KMS-11 (cell line): ENCODE measurements around the gene MGAT3.

Experiments used
- H2AFZ ChIP-seq: fragments of 200-600 bp; sonication (generic); 2 replicates; pipeline ENCODE4 v1.6.1; 2016; ENCODE audit warnings: antibody characterized with exemption, mixed run types, low read depth
- H3K27ac ChIP-seq: fragments of 200-600 bp; sonication (generic); 2 replicates; pipeline ENCODE4 v1.6.1; 2016; ENCODE audit warnings: mild to moderate bottlenecking, mixed run types
- H3K27me3 ChIP-seq: fragments of 200-600 bp; sonication (generic); 2 replicates; pipeline ENCODE4 v1.6.1; 2017; ENCODE audit warnings: mild to moderate bottlenecking, low read depth, mixed run types, moderate library complexity; ENCODE audit not compliant: insufficient read depth
- H3K36me3 ChIP-seq: fragments of 200-600 bp; sonication (generic); 2 replicates; pipeline ENCODE4 v1.6.1; 2017; ENCODE audit warnings: mild to moderate bottlenecking, mixed run types; ENCODE audit not compliant: insufficient read depth
- H3K4me1 ChIP-seq: fragments of 200-600 bp; sonication (generic); 2 replicates; pipeline ENCODE4 v1.6.1; 2016; ENCODE audit warnings: mild to moderate bottlenecking, low read depth, mixed run types; ENCODE audit not compliant: poor library complexity, severe bottlenecking
- H3K4me2 ChIP-seq: fragments of 200-600 bp; sonication (generic); 2 replicates; pipeline ENCODE4 v1.7.0; 2016; ENCODE audit warnings: mild to moderate bottlenecking, mixed run types
- H3K4me3 ChIP-seq: fragments of 200-600 bp; sonication (generic); IDR thresholded peaks from 2 replicates; pipeline ENCODE4 v1.6.1; 2017; ENCODE audit warnings: low read depth, low read length, mixed read lengths; ENCODE audit not compliant: insufficient read depth
- H3K79me2 ChIP-seq: fragments of 200-600 bp; sonication (generic); 2 replicates; pipeline ENCODE4 v1.6.1; 2016; ENCODE audit warnings: low read depth, mixed run types; ENCODE audit not compliant: insufficient read depth
- H3K9ac ChIP-seq: fragments of 200-600 bp; sonication (generic); 2 replicates; pipeline ENCODE4 v1.6.1; 2016; ENCODE audit warnings: mild to moderate bottlenecking, mixed run types
- H4K20me1 ChIP-seq: fragments of 200-600 bp; sonication (generic); 2 replicates; pipeline ENCODE4 v1.6.1; 2016; ENCODE audit warnings: mild to moderate bottlenecking, mixed run types; ENCODE audit not compliant: insufficient read depth
- CTCF ChIP-seq: fragments of 200-600 bp; sonication (generic); conservative IDR thresholded peaks from 2 replicates; pipeline ENCODE4 v1.6.1; 2017; ENCODE audit warnings: low read depth, mild to moderate bottlenecking, antibody characterized with exemption, low read length, moderate library complexity, mixed read lengths

MGAT3 gene

GRCh38 chr22:39431216-39431801 is 25.5 kb upstream of the MGAT3 start:
- no peak for TF ChIP-seq CTCF
- H4K20me1 ChIP-seq: no peaks in the 10 kb centered on the region
- H3K4me1 ChIP-seq: peaks cover 100% of the 10 kb centered on the region
- H2AFZ ChIP-seq: no peak overlapping the region
- no peaks in the 10 kb centered on the region for H3K27me3 ChIP-seq
- H3K36me3 ChIP-seq: no peaks in the 10 kb centered on the region
- peak overlapping the region; percentile 51; the same call in 1 of the 2 replicates for H3K9ac ChIP-seq
- H3K4me3 ChIP-seq: no peak overlapping the region
- 0 out of 2 replicates have a peak, but pooled peaks cover 13% of the 10 kb centered on the region for H3K79me2 ChIP-seq
- peak overlapping the region; percentile 83 for H3K4me2 ChIP-seq
- H3K27ac ChIP-seq: peak overlapping the region; percentile 84

- Histone ChIP-seq H3K36me3 (no peaks in the 10 kb centered on the region), H3K4me3 (no peak overlapping the region)
- no peak for TF ChIP-seq CTCF
These were observed 25.0 kb upstream of the MGAT3 start for GRCh38 chr22:39431821-39432251.

GRCh38 chr22:39432361-39432811 is 24.4 kb upstream of the MGAT3 start:
- peak overlapping the region; percentile 51; the same call in 1 of the 2 replicates for H3K9ac ChIP-seq
- peak overlapping the region; percentile 84 for H3K27ac ChIP-seq
- no peak overlapping the region for H3K4me3 ChIP-seq
- H3K27me3 ChIP-seq: no peaks in the 10 kb centered on the region
- no peak for TF ChIP-seq CTCF
- 0 out of 2 replicates have a peak, but pooled peaks cover 13% of the 10 kb centered on the region for H3K79me2 ChIP-seq
- H3K4me1 ChIP-seq: peaks cover 100% of the 10 kb centered on the region
- H3K4me2 ChIP-seq: peak overlapping the region; percentile 83
- H3K36me3 ChIP-seq: no peaks in the 10 kb centered on the region
- no peak overlapping the region for H2AFZ ChIP-seq
- no peaks in the 10 kb centered on the region for H4K20me1 ChIP-seq

More at GRCh38 chr22:39431821-39432251, 25.0 kb upstream of the MGAT3 start:
- Histone ChIP-seq H3K79me2 (0 out of 2 replicates have a peak, but pooled peaks cover 13% of the 10 kb centered on the region), H2AFZ (no peak overlapping the region), H3K4me1 (peaks cover 100% of the 10 kb centered on the region), H3K9ac (peak overlapping the region; percentile 51; the same call in 1 of the 2 replicates), H3K4me2 (peak overlapping the region; percentile 83), H3K27ac (peak overlapping the region; percentile 84), H3K27me3 (no peaks in the 10 kb centered on the region), H4K20me1 (no peaks in the 10 kb centered on the region)

- Histone ChIP-seq H3K27ac (no peak overlapping the region; the same call in 1 of the 2 replicates), H3K9ac (no peak overlapping the region), H3K36me3 (no peaks in the 10 kb centered on the region), H2AFZ (no peak overlapping the region), H3K4me1 (peaks cover 96% of the 10 kb centered on the region), H3K79me2 (0 out of 2 replicates have a peak, but pooled peaks cover 13% of the 10 kb centered on the region), H3K4me2 (no peak overlapping the region; the same call in 1 of the 2 replicates), H4K20me1 (no peaks in the 10 kb centered on the region), H3K4me3 (no peak overlapping the region), H3K27me3 (no peaks in the 10 kb centered on the region)
- no peak for TF ChIP-seq CTCF
These were observed 23.2 kb upstream of the MGAT3 start for GRCh38 chr22:39433476-39434242.
